Stimulated activated CD4-positive, alpha-beta T cell treated with anti-CD3 and anti-CD28 coated beads, Interleukin-4, amount 100 ng/mL, for 1 hour (primary cell): ENCODE data around the gene CARD9.

Experiments
- DNase-seq: peaks from one replicate; pipeline ENCODE4 v3.0.0-alpha.2; 2020

Gene CARD9

DNA sequence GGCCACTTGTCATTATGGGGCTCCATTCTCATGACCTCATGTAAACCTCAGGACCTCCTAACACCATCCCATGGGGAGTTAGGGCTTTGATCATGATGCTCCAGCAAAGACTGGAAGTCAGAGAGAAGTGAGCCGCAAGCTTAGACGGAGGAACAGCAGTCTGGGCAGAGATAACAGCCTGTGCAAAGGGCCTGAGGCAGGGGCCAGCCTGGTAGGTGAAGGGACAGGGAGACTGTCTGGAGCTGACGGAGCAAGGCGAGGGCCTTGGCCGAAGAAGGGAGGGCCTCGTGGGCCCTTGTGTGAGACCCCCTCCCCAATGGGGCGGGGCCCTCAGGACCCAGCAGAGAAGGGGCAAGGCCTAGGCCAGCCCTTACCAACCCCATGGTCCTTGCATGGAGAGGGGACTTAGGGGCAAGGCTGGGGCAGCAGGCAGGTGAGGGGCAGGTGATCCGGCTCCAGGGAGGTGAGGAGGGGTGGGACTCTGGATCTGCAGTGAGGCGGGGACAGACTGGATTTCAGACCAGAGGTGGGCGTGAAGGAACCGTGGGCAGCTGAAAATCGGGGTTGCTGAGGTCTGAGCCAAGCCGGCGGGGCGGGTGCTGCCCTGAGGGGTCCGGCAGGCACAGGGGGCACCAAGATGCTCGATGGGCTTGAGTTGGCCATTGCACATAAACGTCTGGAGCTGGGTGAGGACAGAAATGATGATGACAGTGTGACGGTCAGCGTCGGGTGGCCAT is 28.8 kb downstream of the CARD9 start:
- no peak for DNase-seq

DNA sequence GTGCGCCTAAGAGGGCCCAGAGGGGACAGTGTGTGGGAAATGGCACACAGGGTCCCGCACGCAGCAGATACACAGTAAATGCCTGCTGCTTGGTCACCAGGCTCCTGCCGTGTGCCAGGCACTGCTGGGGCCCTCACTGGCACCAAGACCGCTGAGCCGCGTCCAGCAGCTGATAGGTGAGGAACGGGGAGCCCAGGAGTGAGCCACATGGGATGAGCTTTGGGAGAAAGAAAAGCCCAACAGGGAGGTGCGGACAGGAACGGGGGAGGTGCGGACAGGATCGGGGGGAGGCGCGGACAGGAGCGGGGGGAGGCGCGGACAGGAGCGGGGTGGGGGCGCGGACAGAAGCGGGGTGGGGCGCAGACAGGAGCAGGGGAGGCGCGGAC is 29.6 kb downstream of the CARD9 start:
- no peak for DNase-seq

DNA sequence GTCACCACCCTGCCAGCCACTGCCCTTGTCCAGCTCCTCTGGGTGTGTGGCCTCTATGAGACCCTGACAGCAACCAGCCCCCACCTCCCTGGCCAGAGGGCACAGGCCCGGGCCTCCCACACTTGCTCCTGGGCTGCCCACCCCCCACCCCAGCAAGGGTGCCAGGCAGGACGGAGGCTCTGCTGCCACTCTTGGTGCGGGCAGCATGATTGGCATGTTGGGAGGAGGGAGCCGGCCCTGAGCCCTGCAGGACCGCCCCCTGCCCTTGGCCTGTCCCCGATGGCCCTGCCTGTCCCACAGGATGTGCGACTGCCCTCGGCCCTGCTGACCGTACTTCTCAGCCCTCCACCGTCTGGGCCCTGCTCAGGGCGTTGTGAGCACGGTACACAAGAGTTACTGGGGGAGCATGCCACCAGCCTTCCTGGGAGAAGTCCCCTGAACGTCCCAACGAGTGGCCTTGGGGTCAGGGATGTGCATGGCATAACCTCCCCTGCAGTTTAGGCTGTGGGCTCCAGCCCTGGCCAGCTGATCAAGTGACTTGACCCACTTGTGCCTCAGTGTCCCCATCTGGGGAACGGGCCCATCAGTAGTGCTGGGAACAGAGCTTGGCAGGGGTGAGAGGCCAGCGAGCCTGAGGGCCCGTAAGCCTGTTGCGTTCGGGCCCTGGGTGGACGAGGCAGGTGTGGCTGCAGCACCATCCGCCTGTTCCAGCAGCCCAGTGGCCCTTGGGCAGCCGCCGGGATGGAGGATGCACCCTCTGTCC is 30.2 kb downstream of the CARD9 start:
- no peak for DNase-seq

DNA sequence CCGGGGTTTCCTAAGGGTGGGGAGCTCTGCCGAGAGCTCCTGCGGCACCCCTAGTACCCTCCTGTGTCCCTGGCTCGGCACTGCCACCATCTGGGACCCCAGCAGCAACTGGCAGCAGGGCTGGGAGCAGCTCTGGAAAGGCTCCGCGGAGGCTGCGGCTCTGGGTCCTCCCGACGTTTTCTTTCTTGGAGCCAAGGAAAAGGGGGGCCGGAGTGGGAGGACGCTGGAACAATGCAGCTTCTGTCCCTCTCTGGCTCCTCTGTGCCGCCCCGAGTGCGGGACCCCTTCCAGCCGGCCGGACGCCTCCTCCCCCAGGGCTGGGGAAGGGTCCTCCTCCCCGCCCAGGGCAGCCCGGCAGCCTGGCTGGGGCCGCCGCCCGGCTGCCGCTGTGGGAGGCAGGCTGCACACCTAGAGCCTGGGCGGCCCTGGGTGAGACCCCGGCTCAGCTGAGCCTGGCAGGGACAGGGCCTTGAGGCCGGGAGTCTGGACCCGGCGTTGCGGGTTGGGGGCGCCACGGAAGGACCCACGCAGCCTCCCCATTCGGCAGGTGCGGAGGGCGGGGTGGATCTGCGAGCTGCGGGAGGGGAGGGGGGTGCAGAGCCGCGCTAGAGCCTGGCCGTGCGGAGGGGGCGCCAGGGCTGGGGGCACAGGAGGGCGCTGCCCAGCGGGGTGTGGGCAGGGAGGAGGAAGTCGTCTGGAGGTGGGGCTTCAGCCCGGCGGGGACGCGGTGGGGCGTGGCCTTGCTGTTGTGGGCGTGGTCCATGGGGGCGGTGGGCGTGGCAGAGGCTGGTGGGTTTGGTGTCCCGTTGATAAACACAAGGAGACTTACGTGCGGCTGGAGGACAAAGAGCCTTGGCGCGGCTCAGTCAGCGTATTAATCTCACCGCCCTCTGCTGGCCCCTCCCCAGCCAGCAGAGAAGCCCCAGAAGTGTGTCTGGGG is 31.0 kb downstream of the CARD9 start:
- DNase-seq: peak; percentile 65

DNA sequence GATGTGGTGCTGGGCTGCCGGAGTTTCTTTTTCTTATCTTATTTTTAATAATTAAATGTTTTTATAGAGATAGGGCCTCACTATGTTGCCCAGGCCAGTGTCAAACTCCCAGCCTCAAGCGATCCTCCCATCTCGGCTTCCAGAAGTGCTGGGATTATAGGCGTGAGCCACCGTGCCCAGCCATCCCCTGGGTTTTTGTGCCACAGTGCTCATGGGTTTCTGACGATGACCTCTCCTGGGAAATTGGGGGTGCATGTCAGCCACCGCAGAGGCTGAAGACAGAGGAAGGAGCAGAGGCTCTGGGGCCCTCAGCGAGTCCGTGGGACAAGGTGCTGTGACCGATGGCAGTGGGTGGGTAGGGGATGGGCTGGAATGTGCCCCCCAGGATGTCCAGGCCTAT is 31.7 kb downstream of the CARD9 start:
- DNase-seq: no peak

DNA sequence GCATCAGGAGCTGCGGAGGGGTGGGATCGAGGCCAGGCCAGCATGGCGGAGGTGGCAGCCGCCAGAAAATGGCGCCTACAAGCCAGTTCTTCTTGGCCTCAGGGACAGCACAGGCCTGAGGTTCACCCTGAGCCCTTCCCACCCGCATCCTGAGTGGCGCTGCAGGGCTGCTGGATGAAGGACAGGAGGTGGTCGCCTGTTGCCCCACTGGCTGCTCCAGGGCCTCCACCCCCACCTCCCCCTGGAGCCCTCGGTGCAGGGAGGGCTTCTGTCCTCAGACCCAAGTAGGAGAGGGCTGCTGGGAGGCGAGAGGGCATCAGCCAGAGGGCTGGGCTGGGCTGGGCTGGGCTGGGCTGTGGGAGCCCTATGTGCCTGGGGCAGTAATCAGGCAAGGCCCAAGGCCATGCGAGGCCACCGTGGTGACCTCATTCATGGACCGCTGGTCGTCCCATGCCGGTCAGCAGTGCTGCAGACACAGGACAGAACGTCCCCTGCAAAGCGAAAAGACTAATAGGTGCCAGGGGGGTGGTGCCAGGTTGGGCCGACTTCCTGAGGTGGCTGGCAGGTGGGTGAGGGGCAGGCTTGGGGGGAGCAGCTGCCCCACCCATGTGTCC is 32.3 kb downstream of the CARD9 start:
- no peak for DNase-seq

DNA sequence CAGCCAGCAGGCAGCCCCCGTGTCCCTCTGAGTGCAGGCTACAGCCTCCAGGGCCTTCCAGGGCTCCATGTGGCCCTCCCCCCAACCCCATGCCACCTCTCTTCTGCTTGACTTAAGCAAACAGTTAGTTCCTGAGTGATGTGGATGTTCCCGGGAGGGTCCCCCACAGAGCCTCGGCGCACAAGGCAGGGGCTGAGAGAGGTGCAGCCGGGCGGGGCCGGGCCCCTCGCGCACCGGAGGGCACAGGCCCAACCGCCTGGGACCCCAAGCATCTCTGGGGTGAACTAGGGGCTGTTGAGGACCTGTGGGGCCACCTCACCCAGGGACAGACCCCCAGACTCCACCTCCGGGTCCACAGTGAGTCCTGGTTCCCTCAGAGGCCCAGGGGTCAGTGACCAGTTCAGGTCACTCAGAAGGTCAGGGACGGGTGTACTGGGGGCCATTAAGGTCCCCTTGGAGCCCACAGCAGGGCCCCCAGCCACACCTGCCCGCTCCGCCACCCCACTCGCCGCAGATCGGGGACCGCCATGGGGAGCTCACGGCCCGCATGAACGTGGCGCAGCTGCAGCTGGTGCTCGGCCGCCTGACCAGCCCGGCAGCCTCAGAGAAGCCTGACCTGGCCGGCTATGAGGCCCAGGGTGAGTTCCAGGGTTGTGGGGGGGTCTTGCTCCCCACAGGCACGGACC is 33.0 kb downstream of the CARD9 start:
- no peak for DNase-seq

DNA sequence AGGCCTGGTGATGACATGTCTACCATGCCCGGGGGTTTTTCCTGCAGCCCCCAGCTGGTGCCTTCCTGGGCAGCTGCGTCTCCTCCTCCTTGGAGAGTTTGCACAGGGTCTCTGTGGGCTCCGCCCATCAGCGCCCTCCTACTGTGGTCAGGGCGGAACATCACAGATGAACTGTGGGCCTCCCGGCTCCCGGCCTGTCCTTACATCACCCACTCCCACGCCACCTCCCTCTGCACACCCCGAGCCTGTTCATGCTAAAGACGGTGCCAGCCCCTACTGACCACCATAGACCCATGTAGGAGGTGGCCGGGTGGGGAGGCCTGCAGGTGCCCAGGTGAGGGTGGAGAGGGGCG is 33.5 kb downstream of the CARD9 start:
- no peak for DNase-seq

DNA sequence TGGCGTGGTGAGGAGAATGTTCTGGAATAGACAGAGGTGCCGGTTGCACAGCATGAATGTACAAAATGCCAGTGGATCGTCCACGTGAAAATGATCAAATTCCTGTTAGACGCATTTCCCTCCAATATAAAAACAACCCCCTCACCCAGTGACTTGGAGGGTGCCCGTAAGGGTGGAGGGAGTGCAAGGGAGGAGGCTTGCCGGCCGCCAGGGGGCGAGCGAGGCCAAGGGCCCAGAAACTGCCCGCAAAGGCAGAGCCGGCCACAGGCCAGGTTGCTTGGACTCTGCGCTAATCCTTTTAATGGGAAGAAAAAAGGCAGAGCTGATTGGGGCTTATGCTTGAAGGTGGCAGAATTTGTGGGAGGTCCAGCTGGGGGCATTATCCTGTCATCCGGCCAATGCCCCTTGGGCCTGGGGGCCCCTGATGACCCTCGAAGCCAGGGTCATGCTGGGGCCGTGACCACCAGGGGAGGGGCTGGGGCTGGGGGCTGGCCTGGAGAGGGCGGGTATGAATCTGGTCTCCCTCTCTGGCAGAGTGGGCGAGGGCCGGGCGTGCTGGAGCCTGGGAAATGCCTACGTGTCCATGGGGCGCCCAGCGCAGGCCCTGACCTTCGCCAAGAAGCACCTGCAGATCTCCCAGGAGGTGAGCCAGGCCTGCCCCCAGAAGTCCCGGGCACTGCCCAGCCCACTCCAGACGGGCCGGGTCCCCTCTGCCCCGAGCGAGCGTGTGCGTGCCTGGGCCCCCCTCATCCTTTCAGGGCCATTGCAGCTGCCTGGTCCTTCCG is 34.1 kb downstream of the CARD9 start:
- DNase-seq: peak; percentile 33

DNA sequence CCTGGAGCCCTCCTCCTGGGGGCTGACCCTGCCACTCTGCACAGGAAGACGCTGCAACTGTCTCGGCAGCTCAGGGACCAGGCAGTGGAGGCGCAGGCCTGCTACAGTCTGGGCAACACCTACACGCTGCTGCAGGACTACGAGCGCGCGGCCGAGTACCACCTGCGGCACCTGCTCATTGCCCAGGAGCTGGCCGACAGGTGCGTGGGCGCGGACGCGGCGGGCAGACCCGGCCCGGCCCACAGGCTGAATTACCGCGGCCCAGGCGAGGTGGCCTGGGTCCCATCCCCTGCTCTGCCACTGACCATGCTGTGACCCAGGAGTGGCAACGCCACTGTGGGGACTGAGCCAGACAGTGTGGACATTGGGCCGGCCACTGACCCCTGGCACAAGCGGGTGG is 35.0 kb downstream of the CARD9 start:
- no peak for DNase-seq

DNA sequence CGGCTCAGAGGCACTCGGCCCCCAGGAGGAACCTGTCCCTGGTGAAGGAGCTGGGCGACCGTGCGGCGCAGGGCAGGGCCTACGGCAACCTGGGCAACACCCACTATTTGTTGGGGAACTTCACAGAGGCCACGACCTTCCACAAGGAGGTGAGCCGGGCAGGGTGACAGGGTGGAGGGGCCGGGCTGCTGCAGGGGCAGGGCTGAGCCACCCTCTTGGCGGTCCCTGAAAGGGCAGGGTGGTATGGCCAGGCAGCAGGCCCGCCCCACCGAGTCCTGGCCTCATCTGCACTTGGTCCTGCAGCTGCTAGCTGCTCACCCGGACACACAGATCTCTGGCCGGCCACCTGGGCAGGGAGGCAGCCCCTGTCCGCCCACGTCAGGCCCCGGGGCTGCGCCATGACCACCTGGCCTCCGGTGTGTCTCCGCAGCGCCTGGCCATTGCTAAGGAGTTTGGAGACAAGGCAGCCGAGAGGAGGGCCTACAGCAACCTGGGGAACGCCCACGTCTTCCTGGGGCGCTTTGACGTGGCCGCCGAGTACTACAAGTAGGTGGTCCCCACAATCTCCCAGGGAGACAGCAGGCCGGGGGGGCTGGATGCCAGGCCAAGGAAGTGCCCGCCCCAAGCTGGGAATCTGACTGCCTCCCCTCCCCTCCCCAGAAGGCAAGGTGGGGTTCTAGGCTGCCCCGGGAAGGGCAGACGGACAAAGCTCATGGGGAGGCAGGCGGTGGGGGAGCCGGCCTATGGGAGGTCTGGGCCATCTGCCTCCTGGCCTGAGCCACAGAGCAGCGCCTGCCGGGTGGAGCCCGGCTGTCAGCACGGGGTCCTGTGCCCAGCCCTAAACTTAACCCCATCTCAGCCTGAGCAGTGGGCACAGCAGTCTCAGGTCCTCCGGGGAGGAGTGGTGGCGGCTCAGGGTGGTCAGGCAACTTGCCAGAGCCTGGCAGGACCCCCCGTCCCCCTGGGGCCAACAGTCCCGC is 35.8 kb downstream of the CARD9 start:
- DNase-seq: no peak

DNA sequence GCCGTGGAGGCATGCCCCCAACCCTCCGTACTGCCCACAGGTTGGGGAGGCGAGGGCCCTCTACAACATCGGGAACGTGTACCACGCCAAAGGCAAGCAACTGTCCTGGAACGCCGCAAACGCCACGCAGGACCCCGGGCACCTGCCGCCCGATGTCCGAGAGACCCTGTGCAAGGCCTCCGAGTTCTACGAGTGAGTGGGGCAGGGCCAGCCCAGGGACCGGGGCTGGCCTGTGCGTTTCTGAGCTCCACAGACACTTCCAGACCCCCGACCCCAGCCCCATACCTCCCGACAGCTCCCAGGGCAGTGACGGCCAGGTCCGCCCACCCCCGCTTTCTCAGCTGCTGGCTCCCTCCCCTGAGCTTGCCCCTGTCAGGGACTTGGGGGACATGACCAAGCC is 36.6 kb downstream of the CARD9 start:
- DNase-seq: no peak

DNA sequence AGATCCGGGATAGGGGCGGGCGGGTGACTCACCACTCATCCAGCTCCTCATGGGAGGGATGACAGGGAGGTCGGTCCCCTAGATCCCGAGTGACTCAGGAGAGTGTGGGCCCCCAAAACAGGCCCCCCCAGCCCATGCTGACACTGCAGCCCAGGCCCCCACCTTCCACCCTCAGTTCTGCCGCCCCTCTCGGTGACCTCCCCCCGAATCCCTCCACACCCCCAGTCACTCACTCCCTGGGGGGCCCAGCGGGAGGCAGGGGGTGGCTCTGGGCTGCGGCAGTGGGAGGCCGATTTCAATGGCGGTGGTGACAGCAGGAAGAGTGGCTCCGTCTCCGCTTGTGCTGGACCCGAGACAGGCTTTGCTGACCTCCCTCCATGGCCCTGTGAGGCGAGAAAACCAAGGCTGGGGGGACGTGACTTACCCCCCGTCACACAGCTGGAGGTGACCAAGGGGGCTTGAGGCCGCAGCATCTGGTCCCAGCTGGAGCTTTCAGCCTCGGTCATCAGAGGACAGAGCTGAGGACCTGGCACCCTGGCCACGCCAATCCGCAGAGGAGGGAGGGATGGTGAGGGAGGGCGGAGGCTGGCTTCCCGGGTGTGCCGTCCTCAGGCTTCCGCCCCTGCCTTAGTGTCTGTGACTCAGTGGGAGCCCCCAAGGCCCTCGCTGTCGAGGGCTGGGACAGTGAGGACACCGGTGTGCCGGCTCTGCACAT is 37.2 kb downstream of the CARD9 start:
- no peak for DNase-seq

DNA sequence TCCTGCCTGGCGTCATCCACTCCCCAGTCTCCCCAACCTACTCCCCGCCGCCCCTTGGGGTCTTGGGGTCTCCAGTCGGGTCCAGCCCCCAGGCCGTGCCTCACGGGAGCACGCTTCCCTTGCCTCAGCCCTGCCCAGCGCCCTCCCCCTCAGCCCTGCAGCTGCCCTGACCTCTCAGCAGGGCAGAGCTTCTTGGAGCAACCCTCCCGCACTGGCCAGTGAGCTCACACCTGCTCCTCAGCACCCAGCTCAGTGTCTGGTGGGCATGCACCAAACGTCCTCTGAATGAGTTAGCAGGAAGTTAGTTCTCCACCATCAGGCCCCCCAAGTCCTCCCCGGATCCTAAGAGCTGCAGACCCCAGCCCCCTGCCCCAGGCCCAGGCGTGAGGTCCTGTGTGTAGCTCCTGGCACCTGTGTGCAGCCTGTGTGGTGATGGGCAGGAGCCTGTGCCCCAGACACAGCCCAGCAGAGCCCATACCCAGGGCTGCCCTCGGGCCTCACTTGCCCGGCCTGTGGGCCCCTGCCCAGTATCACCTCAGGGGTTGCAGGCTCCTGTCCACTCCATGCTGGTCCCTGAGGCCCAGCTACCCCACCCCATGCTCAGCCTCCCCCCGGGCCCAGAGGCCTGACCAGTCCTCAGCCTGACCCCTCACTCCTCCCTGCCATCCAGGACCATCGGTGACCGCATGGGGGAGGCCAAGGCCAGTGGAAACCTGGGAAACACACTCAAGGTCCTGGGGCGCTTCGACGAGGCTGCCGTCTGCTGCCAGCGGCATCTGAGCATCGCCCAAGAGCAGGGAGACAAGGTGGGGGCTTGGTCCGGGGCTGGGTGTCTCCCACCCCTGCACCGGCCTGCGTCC is 37.9 kb downstream of the CARD9 start:
- DNase-seq: no peak

DNA sequence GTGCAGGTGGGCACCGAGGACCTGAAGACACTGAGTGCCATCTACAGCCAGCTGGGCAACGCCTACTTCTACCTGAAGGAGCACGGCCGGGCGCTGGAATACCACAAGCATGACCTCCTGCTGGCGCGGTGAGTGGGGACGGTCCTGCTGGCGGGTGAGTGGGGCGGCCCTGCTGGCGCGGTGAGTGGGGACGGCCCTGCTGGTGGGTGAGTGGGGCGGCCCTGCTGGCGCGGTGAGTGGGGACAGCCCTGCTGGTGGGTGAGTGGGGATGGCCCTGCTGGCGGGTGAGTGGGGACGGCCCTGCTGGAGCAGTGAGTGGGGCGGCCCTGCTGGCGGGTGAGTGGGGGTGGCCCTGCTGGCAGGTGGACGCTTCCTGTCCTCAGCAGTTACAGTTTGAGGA is 38.9 kb downstream of the CARD9 start:
- no peak for DNase-seq

DNA sequence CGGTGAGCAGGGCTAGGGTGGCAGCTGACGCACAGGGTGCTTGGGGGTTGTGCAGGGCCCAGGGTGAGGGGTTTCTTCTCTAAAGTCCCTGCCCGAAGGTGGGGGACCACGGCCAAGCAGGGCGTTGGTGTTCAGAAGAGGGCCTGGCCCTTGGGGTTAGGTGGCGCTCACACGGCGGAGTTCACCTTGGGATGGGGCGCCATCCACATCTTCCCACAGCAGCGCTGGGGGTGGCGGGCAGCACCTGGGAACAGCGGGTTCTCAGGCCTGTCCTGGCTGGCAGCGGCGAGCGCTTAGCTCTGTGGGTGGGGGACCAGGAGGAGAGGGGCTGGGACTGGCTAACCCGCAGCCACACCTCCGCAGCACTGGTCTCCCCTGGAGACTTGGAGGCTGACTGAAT is 40.0 kb downstream of the CARD9 start:
- no peak for DNase-seq

DNA sequence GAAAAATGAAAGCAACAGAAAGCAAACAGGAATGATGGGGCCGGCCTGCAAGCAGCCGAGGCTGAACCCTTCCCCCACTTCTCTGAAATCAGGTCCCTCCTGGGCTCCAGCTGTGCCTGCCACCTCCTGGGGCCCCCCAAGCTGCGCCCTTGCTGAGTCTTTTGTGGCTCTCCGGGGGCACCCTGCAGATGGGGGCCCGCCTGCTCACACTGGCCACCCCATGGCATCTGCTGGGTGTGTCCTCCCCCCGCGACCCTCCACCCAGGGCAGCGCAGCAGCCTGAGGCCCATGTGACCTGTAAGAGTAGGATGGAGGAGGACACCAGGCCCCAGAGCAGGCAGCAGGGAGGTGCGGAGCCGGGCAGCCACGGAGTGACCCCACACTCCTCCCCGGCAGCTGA is 40.4 kb downstream of the CARD9 start:
- no peak for DNase-seq

DNA sequence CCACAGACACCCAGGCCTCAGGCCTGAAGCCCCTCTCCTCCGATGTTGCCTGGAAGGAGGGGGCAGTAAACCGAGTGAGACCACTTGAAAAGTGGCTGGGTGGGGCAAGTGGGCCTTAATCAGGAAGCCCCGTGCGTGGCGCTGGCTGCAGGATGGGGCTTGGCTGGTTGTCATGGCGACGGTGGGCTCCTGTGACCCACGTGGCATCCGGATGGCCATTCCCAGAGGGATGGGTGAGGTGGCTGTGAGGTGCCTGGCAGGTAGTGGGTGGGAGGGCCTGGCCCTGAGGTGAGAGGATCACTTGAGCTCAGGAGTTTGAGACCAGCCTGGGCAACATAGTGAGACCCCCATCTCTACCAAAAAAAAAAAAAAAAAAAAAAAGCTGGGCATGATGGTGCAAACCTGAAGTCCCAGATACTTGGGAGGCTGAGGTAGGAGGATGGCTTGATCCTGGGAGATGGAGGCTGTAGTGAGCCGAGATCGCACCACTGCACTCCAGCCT is 40.9 kb downstream of the CARD9 start:
- DNase-seq: no peak
